Breast epithelium (tissue), 3 donors: ENCODE data around the gene DES.

Source experiments
- CTCF ChIP-seq, 3 donors: fragments of 450-650 bp; IDR thresholded peaks; one replicate each; pipeline ENCODE4 v1.5.1; 2016 to 2017; ENCODE audit warnings: antibody characterized with exemption in 3 of 3, mild to moderate bottlenecking in 3 of 3, moderate library complexity in 3 of 3
- POLR2AphosphoS5 ChIP-seq, 3 donors: sonication (generic); formaldehyde crosslinking; IDR thresholded peaks; one replicate each; pipeline ENCODE4 v1.6.1; 2017; ENCODE audit warnings: antibody characterized with exemption in 3 of 3

DNA sequence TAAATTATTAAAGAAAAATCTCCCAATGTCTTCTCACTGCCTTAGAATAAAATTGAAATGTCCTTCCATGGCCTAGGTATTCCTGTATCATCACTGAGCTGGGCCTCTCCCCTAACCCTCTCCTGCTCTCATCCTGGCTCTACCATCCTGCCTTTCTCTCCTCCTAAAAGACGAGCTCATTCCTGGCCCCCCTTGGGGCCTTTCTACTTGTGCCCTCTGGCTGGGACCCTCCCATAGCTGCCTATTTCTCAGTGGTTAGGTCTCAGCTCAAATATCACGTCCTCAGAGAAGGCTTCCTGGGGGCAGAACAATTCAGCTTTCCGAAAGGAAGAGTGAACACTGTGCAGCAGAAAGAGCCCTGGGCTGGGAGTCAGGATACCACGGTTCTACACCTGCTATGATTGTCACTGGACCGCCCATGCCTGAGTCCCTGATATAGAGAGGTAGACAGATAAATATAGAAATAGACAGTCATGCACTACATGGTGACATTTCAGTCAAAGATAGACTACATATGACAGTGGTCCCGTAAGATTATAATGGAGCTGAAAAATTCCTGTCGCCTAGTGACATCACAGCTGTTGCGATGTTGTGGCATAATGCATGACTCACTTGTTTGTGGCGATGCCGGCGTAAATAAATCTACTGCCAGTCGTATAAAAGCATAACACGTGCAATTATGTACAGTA, 39.9 kb upstream of the DES start:
- TF ChIP-seq CTCF (IDR thresholded peaks at IDR 0.05) (no peak), POLR2AphosphoS5 (IDR thresholded peaks at IDR 0.05) (no peak)
